ENCODE measurements around the gene PLA2G4D.

The PLA2G4D gene

DNA sequence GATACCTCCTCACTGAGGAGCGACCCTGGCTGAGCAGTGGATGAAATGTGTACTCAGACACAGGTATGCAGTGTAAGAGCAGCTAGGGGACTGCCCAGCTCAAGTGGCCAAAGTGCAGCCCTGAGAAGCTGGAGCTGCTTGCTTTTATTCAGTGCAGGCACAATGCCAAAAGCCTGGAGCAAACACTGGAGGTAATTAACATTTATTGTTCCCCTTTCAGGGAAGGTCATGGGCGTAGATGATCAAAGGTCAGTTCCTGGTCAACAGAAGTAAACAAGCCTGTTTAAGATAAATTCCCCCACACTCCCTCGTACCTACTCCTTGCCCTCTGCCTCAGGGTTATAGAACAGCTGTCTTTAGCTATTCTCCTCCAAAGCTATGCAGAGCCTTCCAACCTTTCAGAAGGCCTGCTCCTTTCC is 44.6 kb upstream of the PLA2G4D start:
- no peak overlapping the region for H3K4me3 ChIP-seq (replicated peaks; ENCODE audit: low read depth, low read length)
- DNase-seq (ENCODE audit: extremely low read depth, low read depth) = no peak
- TF ChIP-seq, protein P1, sequence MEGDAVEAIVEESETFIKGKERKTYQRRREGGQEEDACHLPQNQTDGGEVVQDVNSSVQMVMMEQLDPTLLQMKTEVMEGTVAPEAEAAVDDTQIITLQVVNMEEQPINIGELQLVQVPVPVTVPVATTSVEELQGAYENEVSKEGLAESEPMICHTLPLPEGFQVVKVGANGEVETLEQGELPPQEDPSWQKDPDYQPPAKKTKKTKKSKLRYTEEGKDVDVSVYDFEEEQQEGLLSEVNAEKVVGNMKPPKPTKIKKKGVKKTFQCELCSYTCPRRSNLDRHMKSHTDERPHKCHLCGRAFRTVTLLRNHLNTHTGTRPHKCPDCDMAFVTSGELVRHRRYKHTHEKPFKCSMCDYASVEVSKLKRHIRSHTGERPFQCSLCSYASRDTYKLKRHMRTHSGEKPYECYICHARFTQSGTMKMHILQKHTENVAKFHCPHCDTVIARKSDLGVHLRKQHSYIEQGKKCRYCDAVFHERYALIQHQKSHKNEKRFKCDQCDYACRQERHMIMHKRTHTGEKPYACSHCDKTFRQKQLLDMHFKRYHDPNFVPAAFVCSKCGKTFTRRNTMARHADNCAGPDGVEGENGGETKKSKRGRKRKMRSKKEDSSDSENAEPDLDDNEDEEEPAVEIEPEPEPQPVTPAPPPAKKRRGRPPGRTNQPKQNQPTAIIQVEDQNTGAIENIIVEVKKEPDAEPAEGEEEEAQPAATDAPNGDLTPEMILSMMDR (IDR thresholded peaks at IDR 0.05; ENCODE audit: low read depth, low read length, missing control alignments) = no peak

DNA sequence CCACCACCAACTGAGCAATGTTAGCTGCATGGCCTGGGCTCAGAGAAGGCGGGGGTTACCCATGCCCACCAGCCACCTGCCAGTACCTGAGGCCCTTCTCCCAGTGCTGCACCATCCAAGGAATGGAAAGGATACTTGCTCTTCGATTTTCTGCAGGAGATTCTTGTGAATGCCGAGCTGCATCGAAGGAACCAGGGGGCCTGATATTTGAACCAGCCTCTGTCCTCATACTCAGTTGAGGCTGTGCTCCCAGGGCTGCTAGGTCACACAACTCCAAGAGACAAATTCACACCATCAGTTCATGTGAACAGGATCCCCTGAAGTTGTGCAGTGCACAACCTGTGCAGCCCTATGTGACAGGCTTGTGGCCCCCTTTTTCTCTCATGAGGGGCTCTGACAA is 44.0 kb upstream of the PLA2G4D start:
- no peak overlapping the region for H3K4me3 ChIP-seq (replicated peaks; ENCODE audit: low read depth, low read length)
- no peak for DNase-seq (ENCODE audit: extremely low read depth, low read depth)
- TF ChIP-seq, protein P1 (IDR thresholded peaks at IDR 0.05; ENCODE audit: low read depth, low read length, missing control alignments) = no peak

DNA sequence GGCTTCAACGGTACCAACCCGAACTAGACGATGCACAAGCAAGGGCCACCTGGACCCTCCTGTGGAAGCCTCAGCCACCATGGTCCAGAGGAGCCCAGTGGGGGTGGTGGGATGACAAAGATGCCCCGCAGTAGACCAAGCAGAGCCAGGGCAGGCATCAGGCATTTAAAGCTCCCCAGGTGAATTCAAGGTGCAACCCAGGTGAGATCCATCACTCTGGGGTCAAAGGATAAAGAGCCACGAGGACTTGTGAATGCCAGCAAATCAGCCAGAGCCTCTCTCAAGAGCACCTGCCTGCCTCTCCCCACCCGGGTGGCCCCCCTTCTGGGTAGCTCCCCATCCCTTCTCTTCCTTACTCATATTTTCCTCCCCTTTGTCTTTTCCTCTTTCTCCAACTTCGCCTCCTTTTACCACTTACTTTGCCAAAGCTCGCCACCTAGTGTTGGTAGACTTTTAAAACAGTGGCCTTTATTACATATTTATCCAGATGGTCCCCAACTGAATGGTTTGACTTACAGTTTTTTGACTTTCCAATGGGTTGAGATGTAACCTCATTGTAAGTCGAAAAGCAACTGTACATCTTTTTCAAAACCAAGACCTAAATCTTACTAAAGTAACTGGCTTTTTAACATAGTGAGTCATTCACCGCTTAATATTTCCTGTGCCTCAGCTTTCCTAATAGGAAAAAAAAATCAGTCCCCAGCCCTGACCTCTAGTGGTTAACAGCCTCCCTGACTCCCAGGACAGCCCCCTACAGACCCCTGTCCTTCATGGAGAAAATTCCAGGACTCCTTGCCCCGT is 43.3 kb upstream of the PLA2G4D start:
- peak; percentile 25 for DNase-seq (ENCODE audit: extremely low read depth, low read depth)
- no peak overlapping the region for H3K4me3 ChIP-seq (replicated peaks; ENCODE audit: low read depth, low read length)
- TF ChIP-seq, protein P1 (IDR thresholded peaks at IDR 0.05; ENCODE audit: low read depth, low read length, missing control alignments) = peak; percentile 63

DNA sequence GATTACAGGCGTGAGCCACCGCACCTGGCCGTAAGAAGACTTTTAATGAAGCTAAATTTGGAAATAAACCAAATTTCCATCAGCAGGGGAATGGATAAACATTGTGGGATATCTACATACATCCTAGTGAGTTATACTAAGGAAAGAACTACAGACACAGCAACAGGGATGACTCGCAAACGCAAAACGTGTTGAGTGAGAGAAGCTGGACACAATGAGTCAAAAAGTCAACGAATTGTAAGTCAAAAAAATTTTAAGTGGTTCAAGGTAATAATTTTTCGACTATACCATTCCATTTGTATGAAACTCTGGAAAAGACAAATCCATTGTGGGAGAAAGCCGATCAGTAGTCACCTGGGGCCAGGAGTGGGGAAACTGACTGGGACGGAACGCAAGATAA is 42.2 kb upstream of the PLA2G4D start:
- TF ChIP-seq, protein P1 (IDR thresholded peaks at IDR 0.05; ENCODE audit: low read depth, low read length, missing control alignments) = no peak
- no peak for DNase-seq (ENCODE audit: extremely low read depth, low read depth)
- H3K4me3 ChIP-seq (replicated peaks; ENCODE audit: low read depth, low read length) = no peak overlapping the region

DNA sequence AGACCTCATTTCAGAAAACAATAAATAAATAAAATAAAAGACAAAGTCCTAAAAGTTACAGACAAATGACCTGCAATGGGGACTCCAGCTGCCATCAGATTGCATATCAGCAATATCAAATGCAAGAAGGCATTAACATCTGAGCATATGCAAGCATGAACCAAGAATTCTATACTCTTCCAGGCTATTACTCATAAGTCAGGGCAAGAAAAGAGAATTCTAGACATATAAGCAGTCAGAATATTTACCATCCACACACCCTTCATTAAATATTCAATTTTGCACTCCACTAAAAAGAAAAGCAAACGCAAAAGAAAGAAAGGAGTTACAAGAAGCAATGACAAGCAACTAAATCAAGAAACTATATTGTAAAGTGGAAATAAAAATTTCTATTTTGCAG is 41.0 kb upstream of the PLA2G4D start:
- TF ChIP-seq, protein P1 (IDR thresholded peaks at IDR 0.05; ENCODE audit: low read depth, low read length, missing control alignments) = no peak

DNA sequence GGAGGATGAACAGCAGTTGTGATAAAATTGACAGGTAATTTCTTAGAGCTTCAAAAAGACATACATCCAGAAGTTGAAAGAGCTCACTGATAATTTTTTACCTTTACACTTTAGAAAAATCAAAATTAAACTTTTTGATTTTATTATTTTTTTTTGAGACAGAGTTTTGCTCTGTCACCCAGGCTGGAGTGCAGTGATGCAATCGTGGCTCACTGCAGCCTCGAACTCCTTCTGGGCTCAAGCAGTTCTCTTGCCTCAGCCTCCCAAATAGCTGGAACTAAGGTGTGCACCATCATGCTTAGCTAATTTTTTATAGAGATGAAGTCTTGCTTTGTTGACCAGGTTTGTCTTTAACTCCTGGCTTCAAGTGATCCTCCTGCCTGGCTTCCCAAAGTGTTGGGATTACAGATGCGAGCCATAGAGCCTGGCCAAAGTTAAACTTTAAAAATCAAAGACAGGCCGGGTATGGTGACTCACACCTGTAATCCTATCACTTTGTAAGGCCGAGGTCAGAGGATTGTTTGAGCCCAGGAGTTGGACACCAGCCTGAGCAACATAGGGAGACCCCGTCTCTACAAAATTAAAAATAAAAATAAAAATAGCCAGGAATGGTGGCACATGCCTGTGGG is 40.4 kb upstream of the PLA2G4D start:
- H3K4me3 ChIP-seq (replicated peaks; ENCODE audit: low read depth, low read length) = no peak overlapping the region
- DNase-seq (ENCODE audit: extremely low read depth, low read depth) = no peak
- TF ChIP-seq, protein P1 (IDR thresholded peaks at IDR 0.05; ENCODE audit: low read depth, low read length, missing control alignments) = no peak

More for the DNA sequence above, 41.0 kb upstream of the PLA2G4D start:
- H3K4me3 ChIP-seq (replicated peaks; ENCODE audit: low read depth, low read length) = no peak overlapping the region
- no peak for DNase-seq (ENCODE audit: extremely low read depth, low read depth)
